Adipocyte (in vitro differentiated cells): ENCODE data around the gene AHNAK2.
"Not testable (repeated sequence)": the region's sequence is repeated elsewhere in the genome, so short reads cannot be mapped to it uniquely, and the experiment has no call there.

ENCODE experiments used
- DNase-seq: peaks from one replicate; pipeline ENCODE4 v3.0.0-alpha.2; 2015; ENCODE audit warnings: low read depth
- H3K27me3 ChIP-seq: replicated peaks from 2 replicates; pipeline ENCODE4 v1.7.0; 2013; ENCODE audit warnings: mild to moderate bottlenecking, low read length, moderate library complexity; ENCODE audit not compliant: control insufficient read depth, insufficient read depth
- H3K36me3 ChIP-seq: 2 replicates; pipeline ENCODE4 v1.7.0; 2013; ENCODE audit warnings: low read length, mild to moderate bottlenecking, moderate library complexity; ENCODE audit not compliant: control insufficient read depth, insufficient read depth, severe bottlenecking
- H3K4me1 ChIP-seq: 2 replicates; pipeline ENCODE4 v1.7.0; 2013; ENCODE audit warnings: mild to moderate bottlenecking, low read length, moderate library complexity; ENCODE audit not compliant: control insufficient read depth, insufficient read depth
- H3K4me3 ChIP-seq: 2 replicates; pipeline ENCODE4 v1.7.0; 2013; ENCODE audit warnings: mild to moderate bottlenecking, low read length, moderate library complexity
- H3K9ac ChIP-seq: 2 replicates; pipeline ENCODE4 v1.7.0; 2013; ENCODE audit warnings: mild to moderate bottlenecking, low read length, moderate library complexity
- H3K9me3 ChIP-seq: 2 replicates; pipeline ENCODE4 v1.7.0; 2013; ENCODE audit warnings: mild to moderate bottlenecking, low read length, moderate library complexity; ENCODE audit not compliant: control insufficient read depth

Gene AHNAK2

DNA sequence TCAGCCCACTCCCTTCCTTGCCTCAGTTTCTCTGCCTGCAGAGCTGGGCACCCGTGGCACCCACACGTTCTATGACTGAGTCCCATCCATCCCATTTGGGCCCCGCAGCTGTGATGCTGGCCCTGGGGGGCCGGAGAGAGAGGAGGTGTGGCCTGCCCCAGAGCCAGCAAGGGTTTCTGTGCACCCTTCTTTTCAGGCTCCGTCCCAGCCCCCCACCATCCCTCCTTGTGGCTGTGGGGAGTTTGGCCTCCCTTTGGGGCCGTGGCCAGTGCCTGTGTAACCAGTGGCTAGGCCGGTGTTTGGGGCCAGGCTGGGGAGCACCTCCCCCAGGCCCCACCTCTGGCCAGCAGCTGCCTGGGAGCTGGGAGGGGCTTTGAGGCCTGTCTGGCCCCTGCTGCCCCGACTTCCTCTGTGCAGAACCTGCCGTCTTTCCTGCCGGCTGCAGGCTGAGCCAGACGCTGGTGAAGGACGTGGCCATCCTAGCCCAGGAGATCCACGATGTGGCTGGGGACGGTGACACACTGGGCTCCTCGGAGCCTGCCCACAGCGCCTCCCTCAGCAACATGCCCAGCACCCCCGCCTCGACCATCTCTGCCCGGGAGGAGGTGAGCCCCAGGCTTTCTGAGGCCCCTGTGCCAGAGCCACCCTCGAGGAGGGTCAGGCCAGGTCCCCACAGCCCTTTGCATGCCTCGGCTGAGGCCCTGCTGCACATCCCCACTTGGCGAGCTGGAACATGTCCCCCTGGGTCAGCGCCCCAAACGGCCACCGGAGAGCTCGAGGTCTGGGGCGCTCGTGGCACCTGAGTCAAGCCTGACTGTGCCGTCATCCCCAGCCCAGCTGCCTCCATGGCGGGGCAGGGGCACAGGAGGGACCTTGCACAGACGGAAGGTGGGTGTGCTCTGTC is 85.4 kb downstream of the AHNAK2 start:
- peaks cover 7% of the 10 kb centered on the region for H3K4me1 ChIP-seq
- H3K36me3 ChIP-seq: peaks cover 16% of the 10 kb centered on the region
- no peak overlapping the region for H3K9ac ChIP-seq
- no peak overlapping the region for H3K4me3 ChIP-seq
- DNase-seq: no peak
- H3K27me3 ChIP-seq: no peaks in the 10 kb centered on the region
- H3K9me3 ChIP-seq: no peaks in the 10 kb centered on the region

DNA sequence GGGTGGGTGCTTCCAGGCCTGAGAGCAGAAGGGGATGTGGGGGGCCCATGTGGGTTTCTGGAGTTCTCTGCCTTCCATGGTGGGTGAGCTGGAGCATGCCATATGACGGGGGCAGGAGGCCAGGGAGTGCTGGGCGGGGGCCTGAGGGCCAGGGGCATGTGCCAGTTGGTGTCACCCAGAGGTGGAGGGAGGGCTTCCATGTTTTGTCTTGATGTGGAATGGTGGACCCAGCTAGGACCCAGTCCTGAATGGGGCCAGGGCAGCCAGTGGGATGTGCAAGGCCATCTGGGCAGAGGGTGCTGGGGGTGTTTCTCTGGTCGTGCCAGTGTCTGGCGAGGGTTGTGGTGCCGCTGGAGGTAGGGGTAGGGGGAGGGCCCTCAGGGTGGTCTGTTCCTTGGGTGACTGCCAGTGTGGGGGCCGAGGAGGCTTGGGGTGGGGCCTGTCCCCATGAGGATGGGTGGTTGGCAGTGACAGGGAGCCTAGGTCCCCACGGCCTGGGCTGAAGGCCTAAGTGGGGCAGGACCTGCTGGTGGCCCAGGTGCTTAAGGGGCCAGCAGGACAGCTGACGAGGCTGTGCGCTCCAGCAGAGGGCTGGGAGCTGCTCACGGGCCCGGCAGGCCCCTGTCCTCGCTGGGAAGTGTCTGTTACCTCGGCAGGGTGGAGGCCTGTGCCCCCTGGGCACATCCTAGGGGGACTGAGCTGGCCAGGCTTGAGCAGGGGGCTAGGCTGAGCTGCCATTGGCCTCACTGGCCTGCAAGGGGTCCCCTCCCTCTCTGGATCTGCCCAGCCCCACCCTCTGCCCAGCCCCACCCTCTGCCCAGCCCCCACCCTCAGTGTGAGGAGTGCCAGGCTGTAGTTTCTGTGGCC is 86.3 kb downstream of the AHNAK2 start:
- Histone ChIP-seq H3K4me3 (no peak overlapping the region), H3K36me3 (peaks cover 25% of the 10 kb centered on the region), H3K9ac (no peak overlapping the region), H3K27me3 (no peaks in the 10 kb centered on the region), H3K4me1 (peaks cover 3% of the 10 kb centered on the region), H3K9me3 (no peaks in the 10 kb centered on the region)
- DNase-seq: no peak

DNA sequence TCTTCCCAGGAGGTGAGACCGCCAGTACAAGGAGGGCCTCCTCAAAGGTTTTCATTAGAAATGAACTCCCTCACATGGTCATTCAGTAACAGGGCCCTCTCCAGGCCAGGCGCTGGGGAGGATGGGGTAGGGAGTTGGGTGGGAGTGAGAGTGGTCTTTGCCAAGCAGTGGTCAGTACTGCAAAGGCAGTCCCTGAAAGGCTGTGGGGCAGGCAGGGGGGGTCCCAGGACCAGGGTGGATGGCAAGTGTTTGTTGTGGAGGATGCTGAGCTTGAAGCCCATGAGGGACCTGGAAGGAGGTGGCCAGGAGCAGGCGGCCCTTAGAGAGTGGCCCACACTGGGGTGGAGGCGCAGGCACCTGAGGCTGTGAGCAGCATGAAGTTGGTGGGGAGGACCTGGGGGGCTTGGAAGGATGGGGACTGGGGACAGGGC is 87.0 kb downstream of the AHNAK2 start:
- Histone ChIP-seq H3K9ac (no peak overlapping the region), H3K9me3 (no peaks in the 10 kb centered on the region), H3K27me3 (no peaks in the 10 kb centered on the region), H3K4me3 (no peak overlapping the region), H3K4me1 (no peaks in the 10 kb centered on the region), H3K36me3 (peaks cover 32% of the 10 kb centered on the region)
- no peak for DNase-seq

DNA sequence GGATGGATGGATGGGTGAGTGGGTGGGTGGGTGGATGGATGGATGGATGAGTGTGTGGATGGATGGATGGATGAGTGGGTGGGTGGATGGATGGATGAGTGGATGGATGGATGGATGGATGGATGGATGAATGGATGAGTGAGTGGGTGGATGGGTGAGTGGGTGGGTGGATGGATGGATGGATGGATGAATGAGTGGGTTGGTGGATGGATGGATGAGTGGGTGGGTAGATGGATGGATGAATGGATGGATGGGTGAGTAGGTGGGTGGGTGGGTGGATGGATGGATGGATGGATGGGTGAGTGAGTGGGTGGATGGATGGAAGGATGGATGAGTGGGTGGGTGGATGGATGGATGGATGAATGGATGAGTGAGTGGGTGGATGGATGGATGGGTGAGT is 87.9 kb downstream of the AHNAK2 start:
- H3K9ac ChIP-seq, H3K4me1 ChIP-seq, DNase-seq, H3K9me3 ChIP-seq, H3K27me3 ChIP-seq, H3K4me3 ChIP-seq: not testable (repeated sequence)
- peaks cover 38% of the 10 kb centered on the region for H3K36me3 ChIP-seq

DNA sequence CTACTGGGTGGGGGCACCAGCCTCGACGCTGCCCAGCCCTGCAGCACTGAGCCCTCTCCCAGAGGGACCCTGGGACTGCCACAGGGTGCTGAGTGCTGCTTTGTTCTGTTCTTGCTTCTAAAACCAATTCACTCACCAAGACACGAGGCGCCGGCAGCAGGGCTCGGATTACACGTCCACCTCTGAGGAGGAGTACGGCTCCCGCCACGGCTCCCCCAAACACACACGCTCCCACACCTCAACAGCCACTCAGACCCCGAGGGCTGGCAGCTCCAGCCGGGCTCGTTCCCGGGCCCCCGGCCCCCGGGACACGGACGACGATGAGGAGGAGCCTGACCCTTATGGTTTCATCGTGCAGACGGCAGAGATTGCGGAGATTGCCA is 88.8 kb downstream of the AHNAK2 start:
- no peak overlapping the region for H3K9ac ChIP-seq
- H3K9me3 ChIP-seq: no peaks in the 10 kb centered on the region
- no peaks in the 10 kb centered on the region for H3K4me1 ChIP-seq
- H3K36me3 ChIP-seq: peaks cover 39% of the 10 kb centered on the region
- no peak overlapping the region for H3K4me3 ChIP-seq
- no peaks in the 10 kb centered on the region for H3K27me3 ChIP-seq
- no peak for DNase-seq

DNA sequence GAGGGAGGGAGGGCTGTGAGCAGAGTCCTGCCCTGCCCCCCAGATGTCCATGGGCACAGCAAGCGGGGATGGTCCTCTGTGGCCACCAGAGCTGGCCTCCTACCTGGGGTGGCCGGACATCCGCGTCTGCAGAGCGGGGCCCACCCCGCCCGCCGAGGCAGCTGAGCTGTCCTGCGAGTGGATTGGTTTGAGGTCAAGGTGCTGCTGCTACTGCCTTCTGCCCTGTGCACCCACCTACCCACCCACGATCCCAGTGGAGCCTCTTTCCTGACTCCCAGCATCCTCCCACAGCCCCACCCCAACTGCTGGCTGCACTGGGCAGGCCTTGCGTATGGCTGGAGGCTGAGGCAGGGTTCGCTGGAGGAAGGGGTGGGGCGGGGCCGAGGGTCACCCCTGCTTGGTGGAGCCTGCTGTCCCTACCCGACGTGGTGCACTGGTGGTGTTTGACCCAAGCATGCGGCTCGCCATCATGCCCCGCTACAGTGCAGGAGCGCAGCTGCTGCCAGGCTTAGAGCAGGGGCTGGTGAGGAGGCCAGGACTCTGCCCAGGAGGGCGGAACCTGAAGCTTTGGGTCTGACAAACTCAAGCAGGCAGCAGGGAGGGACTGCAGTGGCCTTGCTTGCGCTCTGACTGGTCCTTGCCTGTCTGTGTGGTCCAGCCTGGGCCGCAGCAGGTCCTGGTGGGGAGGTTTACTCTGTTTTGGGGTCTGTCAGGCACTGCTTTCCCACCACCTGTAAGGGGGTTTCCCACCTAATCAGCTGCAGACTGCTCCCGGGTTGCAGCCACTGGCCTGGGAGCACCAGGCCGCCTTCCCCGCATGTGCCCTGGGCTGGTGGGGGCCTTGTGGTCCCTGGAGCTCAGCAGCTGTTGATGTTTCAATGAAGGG is 89.4 kb downstream of the AHNAK2 start:
- DNase-seq: no peak
- no peaks in the 10 kb centered on the region for H3K4me1 ChIP-seq
- H3K36me3 ChIP-seq: peaks cover 38% of the 10 kb centered on the region
- H3K4me3 ChIP-seq: no peak overlapping the region
- H3K9ac ChIP-seq: no peak overlapping the region
- H3K27me3 ChIP-seq: no peaks in the 10 kb centered on the region
- no peaks in the 10 kb centered on the region for H3K9me3 ChIP-seq

DNA sequence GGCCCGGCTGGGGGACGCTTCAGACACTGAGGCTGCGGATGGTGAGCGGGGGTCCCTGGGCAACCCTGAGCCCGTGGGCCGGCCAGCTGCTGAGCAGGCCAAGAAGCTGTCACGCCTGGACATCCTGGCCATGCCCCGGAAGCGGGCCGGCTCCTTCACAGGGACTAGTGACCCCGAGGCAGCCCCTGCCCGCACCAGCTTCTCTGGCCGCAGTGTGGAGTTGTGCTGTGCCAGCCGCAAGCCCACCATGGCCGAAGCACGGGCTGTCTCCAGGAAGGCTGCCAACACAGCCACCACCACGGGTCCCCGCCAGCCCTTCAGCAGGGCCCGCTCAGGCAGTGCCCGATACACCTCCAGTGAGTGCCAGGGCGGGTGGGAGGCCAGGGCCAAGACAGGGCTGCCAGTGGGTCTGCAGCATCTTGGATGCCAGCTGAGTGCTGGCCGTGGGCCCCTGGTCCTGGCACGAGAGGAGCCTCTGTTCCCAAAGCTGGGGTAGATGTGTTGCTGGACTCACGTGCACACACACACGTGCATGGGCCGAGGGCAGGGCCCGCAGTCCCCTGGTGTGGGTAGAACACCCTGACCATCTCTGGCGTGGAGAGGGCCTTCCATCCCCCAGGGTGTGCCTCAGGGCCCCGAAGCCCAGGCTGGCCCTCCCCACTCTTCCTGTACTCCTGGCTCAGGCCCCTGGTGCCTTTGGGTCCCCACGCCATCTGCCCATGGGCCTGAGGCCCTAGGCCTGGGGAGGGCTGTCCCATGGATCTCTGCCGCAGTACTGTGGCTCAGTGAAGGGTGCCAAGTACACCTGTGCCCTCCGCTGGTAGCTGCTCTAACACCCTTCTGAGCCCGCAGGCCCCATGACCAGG is 90.3 kb downstream of the AHNAK2 start:
- Histone ChIP-seq H3K4me3 (no peak overlapping the region), H3K4me1 (no peaks in the 10 kb centered on the region), H3K27me3 (no peaks in the 10 kb centered on the region), H3K9ac (no peak overlapping the region), H3K36me3 (peaks cover 45% of the 10 kb centered on the region), H3K9me3 (no peaks in the 10 kb centered on the region)
- DNase-seq: no peak
